HG02885 (cell line): Measurements from ENCODE around the gene MEG3.

Experiments
- ATAC-seq: cut with Tn5 transposase; IDR thresholded peaks from one replicate; pipeline ENCODE4 v1.9.1; 2021; ENCODE audit warnings: mild to moderate bottlenecking; ENCODE audit not compliant: unreplicated experiment, poor library complexity

Gene MEG3

GRCh38 chr14:100860556-100861187, 34.8 kb downstream of the MEG3 start:
- no peak for ATAC-seq

- ATAC-seq = no peak
Observed at GRCh38 chr14:100861188-100861936, 35.4 kb downstream of the MEG3 start.

GRCh38 chr14:100861937-100862247, 36.0 kb downstream of the MEG3 start:
- ATAC-seq = no peak

- no peak for ATAC-seq
Observed at GRCh38 chr14:100862277-100862676, 36.4 kb downstream of the MEG3 start.

- ATAC-seq = no peak
Observed at GRCh38 chr14:100862793-100863192, 36.9 kb downstream of the MEG3 start.

GRCh38 chr14:100864206-100864605, 38.3 kb downstream of the MEG3 start:
- no peak for ATAC-seq

- ATAC-seq = no peak
Observed at GRCh38 chr14:100864960-100865681, 39.2 kb downstream of the MEG3 start.

GRCh38 chr14:100865682-100866591, 40.0 kb downstream of the MEG3 start:
- no peak for ATAC-seq

- no peak for ATAC-seq
Observed at GRCh38 chr14:100866666-100867630, 41.0 kb downstream of the MEG3 start.

GRCh38 chr14:100867631-100868315, 41.9 kb downstream of the MEG3 start:
- ATAC-seq = no peak

GRCh38 chr14:100868621-100869370, 42.9 kb downstream of the MEG3 start:
- no peak for ATAC-seq

GRCh38 chr14:100871234-100872186, 45.6 kb downstream of the MEG3 start:
- no peak for ATAC-seq

- no peak for ATAC-seq
Observed at GRCh38 chr14:100872259-100873095, 46.6 kb downstream of the MEG3 start.

- no peak for ATAC-seq
Observed at GRCh38 chr14:100873096-100873482, 47.2 kb downstream of the MEG3 start.

GRCh38 chr14:100874051-100874410, 48.1 kb downstream of the MEG3 start:
- no peak for ATAC-seq

GRCh38 chr14:100874411-100875091, 48.6 kb downstream of the MEG3 start:
- no peak for ATAC-seq
